B cell (primary cell): ENCODE data around the gene GRID2. TPM values are rescaled to one million over a fixed set of nuclear protein-coding genes. Genes with fewer than 3 reads are reported as not detected.

ENCODE experiments used
- ATAC-seq: fragments of 200-7000 bp; cut with Tn5 transposase; one replicate; pipeline ENCODE4 v1.10.0; 2021; ENCODE audit warnings: low read depth, mild to moderate bottlenecking, moderate number of reproducible peaks, moderate library complexity
- CTCF ChIA-PET: fragments of 350-600 bp; sonication (Branson Sonifier 250); formaldehyde crosslinking; loops from one replicate; lab custom pipeline; 2021; ENCODE audit warnings: antibody characterized with exemption, inconsistent platforms; lab: Charles Lee
- POLR2A ChIA-PET: fragments of 350-600 bp; sonication (Branson Sonifier 250); formaldehyde crosslinking; loops from one replicate; lab custom pipeline; 2021; ENCODE audit warnings: antibody characterized with exemption; lab: Charles Lee
- DNase-seq: peaks from one replicate; pipeline ENCODE4 v3.0.0; 2013
- H2AFZ ChIP-seq: 2 replicates; pipeline ENCODE4 v1.6.1; 2012; ENCODE audit warnings: mild to moderate bottlenecking, low read depth, low read length; ENCODE audit not compliant: insufficient read depth, poor library complexity, severe bottlenecking
- H3K27ac ChIP-seq, 2 donors: 1 replicate in 1 of 2; 2 replicates in 1 of 2; pipeline ENCODE4 v1.5.1; 2012 to 2013; ENCODE audit warnings: low read length in 2 of 2, mild to moderate bottlenecking in 2 of 2, moderate library complexity in 1 of 2
- H3K27me3 ChIP-seq, 4 experiments: fragments of 200-600 bp in 1 of 4; sonication (generic) in 1 of 4; replicated peaks in 1 of 4; 1 replicate in 2 of 4; 2 replicates in 2 of 4; pipeline versions ENCODE4 v1.6.1 to v1.7.0; 2013 to 2016; ENCODE audit warnings: low read length in 3 of 4, mild to moderate bottlenecking in 2 of 4, mixed read lengths in 1 of 4, moderate library complexity in 1 of 4; ENCODE audit not compliant: insufficient read depth in 4 of 4, control insufficient read depth in 3 of 4; ENCODE audit errors: control extremely low read depth in 1 of 4
- H3K36me3 ChIP-seq, 2 experiments: replicated peaks in 1 of 2; 1 replicate in 1 of 2; 2 replicates in 1 of 2; pipeline versions ENCODE4 v1.6.1 to v1.7.1; 2013; ENCODE audit warnings: low read length in 1 of 2; ENCODE audit not compliant: insufficient read depth in 2 of 2, control insufficient read depth in 1 of 2; ENCODE audit errors: control extremely low read depth in 1 of 2, extremely low read depth in 1 of 2
- H3K4me1 ChIP-seq, 2 donors: fragments of 200-600 bp in 1 of 2; sonication (generic) in 1 of 2; 1 replicate in 1 of 2; 2 replicates in 1 of 2; pipeline versions ENCODE4 v1.5.1 to v1.6.1; 2013 to 2017; ENCODE audit warnings: low read length in 2 of 2; ENCODE audit not compliant: control insufficient read depth in 2 of 2, insufficient read depth in 2 of 2
- H3K4me2 ChIP-seq: replicated peaks from 2 replicates; pipeline ENCODE3; 2012; ENCODE audit warnings: mild to moderate bottlenecking, low read depth, low read length; ENCODE audit not compliant: poor library complexity, severe bottlenecking
- H3K4me3 ChIP-seq, 5 experiments: fragments of 200-600 bp in 1 of 5; sonication (generic) in 1 of 5; 1 replicate in 3 of 5; 2 replicates in 2 of 5; pipeline versions ENCODE4 v1.5.1 to v1.7.0; 2011 to 2016; ENCODE audit warnings: low read length in 4 of 5, mild to moderate bottlenecking in 4 of 5, low read depth in 2 of 5, control low read depth in 1 of 5, moderate library complexity in 1 of 5; ENCODE audit not compliant: insufficient read depth in 1 of 5; ENCODE audit errors: control extremely low read depth in 1 of 5, extremely low read depth in 1 of 5
- H3K79me2 ChIP-seq: fragments of 200-600 bp; sonication (generic); one replicate; pipeline ENCODE4 v1.6.0; 2016; ENCODE audit warnings: low read length; ENCODE audit not compliant: control insufficient read depth, insufficient read depth
- H3K9ac ChIP-seq: fragments of 200-600 bp; sonication (generic); 2 replicates; pipeline ENCODE4 v1.6.1; 2017; ENCODE audit warnings: mild to moderate bottlenecking, low read length, moderate library complexity
- H3K9me3 ChIP-seq, 3 donors: one replicate each; pipeline versions ENCODE4 v1.6.1 to v1.7.1; 2013; ENCODE audit warnings: low read length in 2 of 3; ENCODE audit not compliant: control insufficient read depth in 2 of 3, insufficient read depth in 1 of 3; ENCODE audit errors: control extremely low read depth in 1 of 3
- H4K20me1 ChIP-seq: 2 replicates; pipeline ENCODE4 v1.6.0; 2012; ENCODE audit warnings: mild to moderate bottlenecking, low read length; ENCODE audit not compliant: insufficient read depth, control insufficient read depth, poor library complexity, severe bottlenecking
- H3K27ac Mint-ChIP-seq: one replicate; pipeline ENCODE4 v1.8.0; 2021; ENCODE audit warnings: mixed read lengths
- H3K27me3 Mint-ChIP-seq: one replicate; pipeline ENCODE4 v1.8.0; 2021; ENCODE audit warnings: mixed read lengths
- H3K4me1 Mint-ChIP-seq: one replicate; pipeline ENCODE4 v1.8.0; 2021; ENCODE audit warnings: mixed read lengths
- H3K4me3 Mint-ChIP-seq: one replicate; pipeline ENCODE4 v1.8.0; 2021; ENCODE audit warnings: mixed read lengths
- H3K9me3 Mint-ChIP-seq: one replicate; pipeline ENCODE4 v1.8.0; 2022; ENCODE audit warnings: mixed read lengths; ENCODE audit not compliant: insufficient read depth
- EZH2 ChIP-seq: IDR thresholded peaks from 2 replicates; pipeline ENCODE4 v1.6.1; 2012; ENCODE audit warnings: borderline replicate concordance, low read depth, mild to moderate bottlenecking, moderate library complexity, low read length; ENCODE audit not compliant: insufficient read depth, poor library complexity, severe bottlenecking
- WGBS: methylation state at CpG from one replicate; pipeline ENCODE4 v1.1.5; 2013; ENCODE audit warnings: missing lambda C conversion rate; ENCODE audit not compliant: insufficient coverage; 5-methylcytosine and 5-hydroxymethylcytosine counted together
- intact Hi-C: fragments of 100-400 bp; cut with micrococcal nuclease; formaldehyde crosslinking; loops from one replicate; pipeline ENCODE4 v1.10.0; 2022
- polyA plus RNA-seq: library from polyadenylated mRNA; depleted of rRNA; stranded (reverse); fragments of >200 nt; gene quantifications from 2 replicates; pipeline ENCODE4 v1.2.3, GENCODE V29; 2012
- total RNA-seq, 2 donors: library from RNA; stranded (reverse); fragments of 120-200 nt in 1 of 2; gene quantifications; 1 replicate in 1 of 2; 2 replicates in 1 of 2; pipeline versions ENCODE4 v1.2.3 to v1.2.4, GENCODE V29; 2013 to 2022
- TF ChIP-seq, protein P1 (sequence below): fragments of 200-600 bp; IDR thresholded peaks from one replicate; pipeline ENCODE4 v1.8.0; 2022; ENCODE audit warnings: antibody characterized with exemption, mild to moderate bottlenecking

The GRID2 gene
- total and polyA plus RNA-seq, 2 donors (not counting 1 experiment from before 2014, with no cell fraction given): not detected

- no peaks in the 10 kb centered on the region for H3K4me1 ChIP-seq
- ChIA-PET POLR2A (no interaction called here), CTCF (interaction anchor here (0.7 kb wide), 1 partner anchor 10 kb away, joined by 3 read pairs; no protein-coding TSS in a partner anchor)
- no peaks in the 10 kb centered on the region for H3K36me3 ChIP-seq
- ATAC-seq (no peak), DNase-seq (no peak)
- H3K4me3 ChIP-seq: no peak overlapping the region
- no peak overlapping the region for H2AFZ ChIP-seq
- H3K27me3 ChIP-seq: no peaks in the 10 kb centered on the region
- no peak overlapping the region for H3K27ac ChIP-seq
- Mint-ChIP-seq H3K27ac (no peak overlapping the region), H3K4me1 (no peaks in the 10 kb centered on the region), H3K27me3 (no peaks in the 10 kb centered on the region), H3K4me3 (no peak overlapping the region), H3K9me3 (no peaks in the 10 kb centered on the region)
- intact Hi-C loops: no loop called here
- TF ChIP-seq, protein P1, sequence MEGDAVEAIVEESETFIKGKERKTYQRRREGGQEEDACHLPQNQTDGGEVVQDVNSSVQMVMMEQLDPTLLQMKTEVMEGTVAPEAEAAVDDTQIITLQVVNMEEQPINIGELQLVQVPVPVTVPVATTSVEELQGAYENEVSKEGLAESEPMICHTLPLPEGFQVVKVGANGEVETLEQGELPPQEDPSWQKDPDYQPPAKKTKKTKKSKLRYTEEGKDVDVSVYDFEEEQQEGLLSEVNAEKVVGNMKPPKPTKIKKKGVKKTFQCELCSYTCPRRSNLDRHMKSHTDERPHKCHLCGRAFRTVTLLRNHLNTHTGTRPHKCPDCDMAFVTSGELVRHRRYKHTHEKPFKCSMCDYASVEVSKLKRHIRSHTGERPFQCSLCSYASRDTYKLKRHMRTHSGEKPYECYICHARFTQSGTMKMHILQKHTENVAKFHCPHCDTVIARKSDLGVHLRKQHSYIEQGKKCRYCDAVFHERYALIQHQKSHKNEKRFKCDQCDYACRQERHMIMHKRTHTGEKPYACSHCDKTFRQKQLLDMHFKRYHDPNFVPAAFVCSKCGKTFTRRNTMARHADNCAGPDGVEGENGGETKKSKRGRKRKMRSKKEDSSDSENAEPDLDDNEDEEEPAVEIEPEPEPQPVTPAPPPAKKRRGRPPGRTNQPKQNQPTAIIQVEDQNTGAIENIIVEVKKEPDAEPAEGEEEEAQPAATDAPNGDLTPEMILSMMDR: no peak
- TF ChIP-seq EZH2: no peak
- whole genome bisulfite sequencing: 89% methylated on average over 5 of the region's 5 CpGs
- H3K9me3 ChIP-seq: no peaks in the 10 kb centered on the region
- H4K20me1 ChIP-seq: no peaks in the 10 kb centered on the region
- no peak overlapping the region for H3K9ac ChIP-seq
- H3K79me2 ChIP-seq: no peaks in the 10 kb centered on the region
- H3K4me2 ChIP-seq: no peak overlapping the region
These were observed 1476.3 kb downstream of the GRID2 start for GRCh38 chr4:93780080-93780479.

DNA sequence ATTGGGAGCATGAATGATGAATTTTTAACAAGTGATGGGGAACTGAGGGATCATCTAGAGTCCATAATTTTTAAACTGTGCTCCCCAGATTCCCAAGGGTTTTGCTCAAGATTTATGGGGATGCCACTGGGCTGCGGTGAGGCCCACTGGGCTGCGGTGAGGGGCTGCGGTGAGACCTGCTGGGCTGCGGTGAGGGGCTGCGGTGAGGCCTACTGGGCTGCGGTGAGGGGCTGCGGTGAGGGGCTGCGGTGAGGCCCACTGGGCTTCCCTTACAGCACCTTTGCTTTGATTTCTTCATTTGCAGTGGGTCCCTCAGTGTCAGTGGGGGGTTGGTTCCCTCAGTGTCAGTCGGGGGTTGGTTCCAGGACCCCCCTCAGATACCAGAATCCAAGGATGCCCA is 1477.4 kb downstream of the GRID2 start:
- Histone ChIP-seq H4K20me1 (no peaks in the 10 kb centered on the region), H3K27ac (no peak overlapping the region), H3K4me1 (no peaks in the 10 kb centered on the region), H3K27me3 (no peaks in the 10 kb centered on the region), H3K4me3 (no peak overlapping the region), H3K79me2 (no peaks in the 10 kb centered on the region), H3K9ac (no peak overlapping the region), H3K4me2 (no peak overlapping the region), H2AFZ (no peak overlapping the region), H3K9me3 (no peaks in the 10 kb centered on the region), H3K36me3 (no peaks in the 10 kb centered on the region)
- no peak for ATAC-seq
- no peak overlapping the region for H3K27ac Mint-ChIP-seq
- POLR2A ChIA-PET: no interaction called here
- H3K9me3 Mint-ChIP-seq: no peaks in the 10 kb centered on the region
- no peak overlapping the region for H3K4me3 Mint-ChIP-seq
- no peaks in the 10 kb centered on the region for H3K27me3 Mint-ChIP-seq
- CTCF ChIA-PET: no interaction called here
- no peaks in the 10 kb centered on the region for H3K4me1 Mint-ChIP-seq
- no peak for DNase-seq
- 97% methylated on average over 7 of the region's 9 CpGs for WGBS
- no peak for TF ChIP-seq EZH2
- TF ChIP-seq, protein P1: no peak
- intact Hi-C loops: no loop called here
